Smooth muscle cell of trachea (primary cell): ENCODE data around the gene ABCG8. TPM values are rescaled to one million over a fixed set of nuclear protein-coding genes. Genes with fewer than 3 reads are reported as not detected.

ENCODE experiments used
- total RNA-seq: library from RNA; depleted of rRNA; stranded (reverse); fragments of >200 nt; gene quantifications from 2 replicates; pipeline ENCODE4 v1.2.1, GENCODE V29; 2014

Gene ABCG8
- not detected in 2 replicates for total RNA-seq

GRCh38 chr2:43838560-43839267 is at the start of gene ABCG8, which contains the start of gene ABCG5:
Gene ABCG8, plus strand, starts transcription at chr2:43838971. Its CDS starts 83 bp downstream, at chr2:43839054.
Gene ABCG5, minus strand, starts transcription at chr2:43838839. Its CDS starts 160 bp downstream, at chr2:43838679.

Other genes starting within 250 kb of the ABCG8 start
- 34.9 and 35.3 TPM in 2 replicates for gene THADA, start 242.9 kb upstream of the ABCG8 start, total RNA-seq
- 2.5 and 5.7 TPM in 2 replicates for gene PLEKHH2, start 201.7 kb upstream of the ABCG8 start, total RNA-seq
- 0.50 and 1.0 TPM in 2 replicates for gene C1GALT1C1L, start 162.5 kb upstream of the ABCG8 start, total RNA-seq
- gene DYNC2LI1, start 64.9 kb upstream of the ABCG8 start, total RNA-seq: 19.2 and 25.2 TPM in 2 replicates
- gene ABCG5, start 132 bp upstream of the ABCG8 start, total RNA-seq: not detected in 2 replicates
- 55.2 and 74.2 TPM in 2 replicates for gene LRPPRC, start 157.0 kb downstream of the ABCG8 start, total RNA-seq